Mucosa of rectum (tissue), 2 donors: ENCODE measurements around the gene C4BPA.

Experiments
- H3K27ac ChIP-seq, 2 donors: one replicate each; pipeline ENCODE4 v1.7.0; 2013; ENCODE audit warnings: inconsistent platforms in 2 of 2, low read depth in 2 of 2, low read length in 2 of 2
- H3K27me3 ChIP-seq, 2 donors: one replicate each; pipeline ENCODE4 v1.7.0; 2013; ENCODE audit warnings: low read length in 2 of 2; ENCODE audit not compliant: control insufficient read depth in 2 of 2, insufficient read depth in 2 of 2
- H3K36me3 ChIP-seq, 2 donors: one replicate each; pipeline ENCODE4 v1.7.0; 2013; ENCODE audit warnings: low read length in 2 of 2; ENCODE audit not compliant: control insufficient read depth in 2 of 2, insufficient read depth in 2 of 2
- H3K4me1 ChIP-seq, 2 donors: one replicate each; pipeline ENCODE4 v1.7.0; 2013; ENCODE audit warnings: low read length in 2 of 2, mild to moderate bottlenecking in 1 of 2; ENCODE audit not compliant: control insufficient read depth in 2 of 2, insufficient read depth in 2 of 2
- H3K4me3 ChIP-seq, 2 donors: one replicate each; pipeline ENCODE4 v1.7.0; 2013; ENCODE audit warnings: low read length in 2 of 2
- H3K9ac ChIP-seq, 2 donors: one replicate each; pipeline ENCODE4 v1.7.0; 2013; ENCODE audit warnings: low read length in 2 of 2, low read depth in 1 of 2, mild to moderate bottlenecking in 1 of 2
- H3K9me3 ChIP-seq, 2 donors: one replicate each; pipeline ENCODE4 v1.7.0; 2013; ENCODE audit warnings: low read length in 2 of 2; ENCODE audit not compliant: control insufficient read depth in 2 of 2
- donor health status: healthy.
- donor health status: Normal muscosa, but diverticular disease.

The C4BPA gene

GRCh38 chr1:207076181-207076955 lies 27.7 kb upstream of the C4BPA start:
- peaks cover 43 to 53% of the 10 kb centered on the region in 2 donors for H3K36me3 ChIP-seq
- peaks cover 0 to 4% of the 10 kb centered on the region in 2 donors for H3K4me1 ChIP-seq
- H3K27me3 ChIP-seq, result no peaks in the 10 kb centered on the region
- no peak overlapping the region for H3K9ac ChIP-seq
- H3K27ac ChIP-seq, result no peak overlapping the region
- no peak overlapping the region for H3K4me3 ChIP-seq
- H3K9me3 ChIP-seq, result no peaks in the 10 kb centered on the region

- H3K27me3 ChIP-seq, result no peaks in the 10 kb centered on the region
- peak overlapping the region in 1 of 2 donors; percentile 26 for H3K27ac ChIP-seq
- H3K9ac ChIP-seq, result no peak overlapping the region
- H3K36me3 ChIP-seq, result peaks cover 37 to 46% of the 10 kb centered on the region in 2 donors
- H3K9me3 ChIP-seq, result no peaks in the 10 kb centered on the region
- H3K4me3 ChIP-seq, result no peak overlapping the region
- peaks cover 0 to 4% of the 10 kb centered on the region in 2 donors for H3K4me1 ChIP-seq
These were observed 27.0 kb upstream of the C4BPA start for GRCh38 chr1:207077012-207077411.

- Histone ChIP-seq H3K9me3 (no peaks in the 10 kb centered on the region), H3K36me3 (peaks cover 29 to 40% of the 10 kb centered on the region in 2 donors), H3K4me3 (no peak overlapping the region), H3K27me3 (no peaks in the 10 kb centered on the region), H3K4me1 (peaks cover 0 to 4% of the 10 kb centered on the region in 2 donors), H3K27ac (peak overlapping the region in 1 of 2 donors; percentile 26), H3K9ac (no peak overlapping the region)
These were observed 26.3 kb upstream of the C4BPA start for GRCh38 chr1:207077470-207078377.

- Histone ChIP-seq H3K4me3 (no peak overlapping the region), H3K27me3 (no peaks in the 10 kb centered on the region), H3K9me3 (no peaks in the 10 kb centered on the region), H3K9ac (no peak overlapping the region), H3K36me3 (peaks cover 25 to 33% of the 10 kb centered on the region in 2 donors), H3K27ac (no peak overlapping the region), H3K4me1 (peaks cover 0 to 4% of the 10 kb centered on the region in 2 donors)
These were observed 25.4 kb upstream of the C4BPA start for GRCh38 chr1:207078578-207079132.

GRCh38 chr1:207079706-207080241 lies 24.3 kb upstream of the C4BPA start:
- peaks cover 0 to 4% of the 10 kb centered on the region in 2 donors for H3K4me1 ChIP-seq
- H3K4me3 ChIP-seq, result no peak overlapping the region
- H3K9ac ChIP-seq, result no peak overlapping the region
- peaks cover 22 to 31% of the 10 kb centered on the region in 2 donors for H3K36me3 ChIP-seq
- H3K9me3 ChIP-seq, result no peaks in the 10 kb centered on the region
- no peak overlapping the region for H3K27ac ChIP-seq
- H3K27me3 ChIP-seq, result no peaks in the 10 kb centered on the region

GRCh38 chr1:207081088-207081487 lies 22.9 kb upstream of the C4BPA start:
- no peak overlapping the region for H3K27ac ChIP-seq

GRCh38 chr1:207081806-207082205 lies 22.2 kb upstream of the C4BPA start:
- Histone ChIP-seq H3K9ac (no peak overlapping the region), H3K36me3 (peaks cover 16 to 21% of the 10 kb centered on the region in 2 donors), H3K9me3 (no peaks in the 10 kb centered on the region), H3K4me1 (peaks cover 0 to 4% of the 10 kb centered on the region in 2 donors), H3K4me3 (no peak overlapping the region), H3K27ac (no peak overlapping the region), H3K27me3 (no peaks in the 10 kb centered on the region)

More at GRCh38 chr1:207081088-207081487, 22.9 kb upstream of the C4BPA start:
- no peaks in the 10 kb centered on the region for H3K27me3 ChIP-seq
- H3K36me3 ChIP-seq, result peaks cover 16 to 25% of the 10 kb centered on the region in 2 donors
- peaks cover 0 to 4% of the 10 kb centered on the region in 2 donors for H3K4me1 ChIP-seq
- no peaks in the 10 kb centered on the region for H3K9me3 ChIP-seq
- H3K9ac ChIP-seq, result no peak overlapping the region
- H3K4me3 ChIP-seq, result no peak overlapping the region

- H3K27ac ChIP-seq, result no peak overlapping the region
- peaks cover 7 to 10% of the 10 kb centered on the region in 2 donors for H3K36me3 ChIP-seq
- no peaks in the 10 kb centered on the region for H3K27me3 ChIP-seq
- H3K9ac ChIP-seq, result no peak overlapping the region
- H3K4me3 ChIP-seq, result no peak overlapping the region
- H3K9me3 ChIP-seq, result no peaks in the 10 kb centered on the region
- H3K4me1 ChIP-seq, result peaks cover 0 to 12% of the 10 kb centered on the region in 2 donors
These were observed 19.8 kb upstream of the C4BPA start for GRCh38 chr1:207084232-207084631.

GRCh38 chr1:207084701-207085180 lies 19.3 kb upstream of the C4BPA start:
- Histone ChIP-seq H3K36me3 (peaks cover 2 to 6% of the 10 kb centered on the region in 2 donors), H3K27me3 (no peaks in the 10 kb centered on the region), H3K9me3 (no peaks in the 10 kb centered on the region), H3K27ac (no peak overlapping the region), H3K9ac (no peak overlapping the region), H3K4me3 (no peak overlapping the region), H3K4me1 (peaks cover 0 to 14% of the 10 kb centered on the region in 2 donors)
